Measurements from ENCODE around the gene PANX1. TPM values are rescaled to one million over a fixed set of nuclear protein-coding genes. Genes with fewer than 3 reads are reported as not detected.

The PANX1 gene
- total and polyA plus RNA-seq, 10 of the 15 experiments (the other 5 are each of a cell fraction or from before 2014, with no cell fraction given), result 3.3 to 18.7 (median 14.4) TPM

- TF ChIP-seq SUZ12 (IDR thresholded peaks at IDR 0.05; ENCODE audit: unreplicated experiment) (no peak), BCL3 (IDR thresholded peaks at IDR 0.05; ENCODE audit: borderline replicate concordance, insufficient read depth, low read depth, low read length, poor library complexity, severe bottlenecking) (no peak)
Observed at GRCh38 chr11:94169930-94170545, 41.4 kb downstream of the PANX1 start (continued).

GRCh38 chr11:94170953-94171352 is 42.3 kb downstream of the PANX1 start:
- Histone ChIP-seq H3K79me2 (ENCODE audit: control insufficient read depth, insufficient read depth, low read length) (peaks cover 6% of the 10 kb centered on the region), H3K4me1 (ENCODE audit: control insufficient read depth, insufficient read depth, low read length) (no peaks in the 10 kb centered on the region), H3K9ac (ENCODE audit: control insufficient read depth, insufficient read depth, low read length) (no peak overlapping the region), H2AFZ (ENCODE audit: control insufficient read depth, low read depth, low read length) (no peak overlapping the region), H3K4me2 (ENCODE audit: control insufficient read depth, insufficient read depth) (no peak overlapping the region), H3K36me3 (ENCODE audit: control insufficient read depth in 2 of 2, insufficient read depth in 2 of 2, low read length in 1 of 2) (no peaks in the 10 kb centered on the region), H4K20me1 (ENCODE audit: control insufficient read depth, insufficient read depth) (peaks cover 3% of the 10 kb centered on the region; the same call in 1 of the 2 replicates), H3K9me3 (replicated peaks; ENCODE audit: control insufficient read depth, insufficient read depth, low read length) (no peaks in the 10 kb centered on the region; the same call in 1 of the 3 replicates), H3K27me3 (replicated peaks in 1 of 2; ENCODE audit: control insufficient read depth in 2 of 2, insufficient read depth in 2 of 2, low read length in 1 of 2) (no peaks in the 10 kb centered on the region), H3K4me3 (no peak overlapping the region), H3K27ac (ENCODE audit: control insufficient read depth, insufficient read depth) (no peak overlapping the region)
- TF ChIP-seq KLF5 (IDR thresholded peaks at IDR 0.05; ENCODE audit: partially characterized antibody) (no peak), REST (IDR thresholded peaks at IDR 0.05; ENCODE audit: low read depth, low read length) (no peak), CREM (IDR thresholded peaks at IDR 0.05; ENCODE audit: low read depth) (no peak), ESRRA (IDR thresholded peaks at IDR 0.05; ENCODE audit: low read length) (no peak), BCL3 (IDR thresholded peaks at IDR 0.05; ENCODE audit: borderline replicate concordance, insufficient read depth, low read depth, low read length, poor library complexity, severe bottlenecking) (no peak), PRDM15 (CRISPR knock-in tag; IDR thresholded peaks at IDR 0.05) (no peak), MTA3 (IDR thresholded peaks at IDR 0.05; ENCODE audit: borderline replicate concordance, low read length) (no peak), NFIC (IDR thresholded peaks at IDR 0.05; ENCODE audit: low read depth, low read length) (no peak), ATF7 (IDR thresholded peaks at IDR 0.05; ENCODE audit: low read depth) (no peak)
- ChIA-PET SMC1A (ENCODE audit: uncharacterized antibody, unreplicated experiment) (interaction anchor here (0.5 to 1.7 kb wide), 5 partner anchors 13 to 641 kb away, joined by 3 to 6 read pairs (median 5); no protein-coding TSS in a partner anchor), RAD21 (ENCODE audit: unreplicated experiment) (interaction anchor here (0.9 to 1.8 kb wide), 4 partner anchors 13 to 345 kb away, joined by 3 to 7 read pairs (median 6); no protein-coding TSS in a partner anchor), CTCF (interaction anchor here (0.7 to 7.5 kb wide), 11 partner anchors 11 to 333 kb away, joined by 3 to 90 read pairs (median 3); partner anchors contain the start of gene PANX1), POLR2A (no interaction called here)
- DNase-seq (ENCODE audit: low read depth, low spot score) (no peak), ATAC-seq (no peak), FAIRE-seq (no peak)
- intact Hi-C loops (cut with micrococcal nuclease; ENCODE audit: unreplicated experiment) (loop anchor here (1.0 to 5.0 kb wide), 2 partner anchors 37 to 256 kb away; no protein-coding TSS in a partner anchor), in situ Hi-C loops (cut with MboI) (loop anchor here (5.0 to 10.0 kb wide), 2 partner anchors 244 to 331 kb away; no protein-coding TSS in a partner anchor)
- BruUV-seq (replicated peaks), result no TSS peak
